Neutrophil (primary cell): ENCODE measurements around the gene TM9SF2.

Experiments used
- H3K27ac ChIP-seq: fragments of 200-600 bp; sonication (generic); 2 replicates; pipeline ENCODE4 v1.5.1; 2016; ENCODE audit warnings: mild to moderate bottlenecking, moderate library complexity
- H3K27me3 ChIP-seq: fragments of 200-600 bp; sonication (generic); 2 replicates; pipeline ENCODE4 v1.6.0; 2016; ENCODE audit warnings: mild to moderate bottlenecking
- H3K36me3 ChIP-seq: fragments of 200-600 bp; sonication (generic); 2 replicates; pipeline ENCODE4 v1.5.1; 2017
- H3K4me1 ChIP-seq, 2 experiments: fragments of 200-600 bp in 1 of 2; sonication (generic) in 1 of 2; 1 replicate in 1 of 2; 2 replicates in 1 of 2; pipeline versions ENCODE4 v1.5.1 to v1.6.1; 2013 to 2016; ENCODE audit warnings: low read depth in 1 of 2, low read length in 1 of 2, mild to moderate bottlenecking in 1 of 2, moderate library complexity in 1 of 2; ENCODE audit not compliant: control insufficient read depth in 1 of 2, insufficient read depth in 1 of 2
- H3K4me3 ChIP-seq, 2 experiments: fragments of 200-600 bp in 1 of 2; sonication (generic) in 1 of 2; 1 replicate in 1 of 2; 2 replicates in 1 of 2; pipeline ENCODE4 v1.5.1; 2013 to 2016; ENCODE audit warnings: low read depth in 1 of 2, low read length in 1 of 2, mild to moderate bottlenecking in 1 of 2, moderate library complexity in 1 of 2
- H3K9me3 ChIP-seq: fragments of 200-600 bp; sonication (generic); 2 replicates; pipeline ENCODE4 v1.5.1; 2016
- TF ChIP-seq, protein P1 (sequence below): fragments of 200-600 bp; sonication (generic); IDR thresholded peaks from 2 replicates; pipeline ENCODE4 v1.5.1; 2016; ENCODE audit warnings: antibody characterized with exemption

TM9SF2 gene

DNA sequence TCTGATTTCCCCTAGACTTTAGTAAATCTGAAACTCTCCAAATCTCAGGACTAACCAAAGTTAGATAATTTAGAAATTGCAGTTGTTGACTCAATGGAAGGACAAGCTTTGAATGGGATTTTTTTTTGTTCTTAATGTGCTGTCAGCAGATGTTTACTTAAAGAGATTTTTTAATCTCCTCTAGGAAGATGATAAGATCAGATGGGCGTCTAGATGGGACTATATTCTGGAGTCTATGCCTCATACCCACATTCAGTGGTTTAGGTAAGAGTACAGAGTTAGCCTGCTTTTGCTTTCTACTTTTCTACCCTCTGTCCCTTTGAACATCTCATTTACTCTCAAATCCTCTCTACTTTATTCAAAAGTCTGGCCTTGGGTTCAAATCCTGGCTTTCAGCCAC, 39.3 kb downstream of the TM9SF2 start:
- no peak overlapping the region for H3K27ac ChIP-seq
- no peak overlapping the region for H3K4me3 ChIP-seq
- no peaks in the 10 kb centered on the region for H3K9me3 ChIP-seq
- TF ChIP-seq, protein P1, sequence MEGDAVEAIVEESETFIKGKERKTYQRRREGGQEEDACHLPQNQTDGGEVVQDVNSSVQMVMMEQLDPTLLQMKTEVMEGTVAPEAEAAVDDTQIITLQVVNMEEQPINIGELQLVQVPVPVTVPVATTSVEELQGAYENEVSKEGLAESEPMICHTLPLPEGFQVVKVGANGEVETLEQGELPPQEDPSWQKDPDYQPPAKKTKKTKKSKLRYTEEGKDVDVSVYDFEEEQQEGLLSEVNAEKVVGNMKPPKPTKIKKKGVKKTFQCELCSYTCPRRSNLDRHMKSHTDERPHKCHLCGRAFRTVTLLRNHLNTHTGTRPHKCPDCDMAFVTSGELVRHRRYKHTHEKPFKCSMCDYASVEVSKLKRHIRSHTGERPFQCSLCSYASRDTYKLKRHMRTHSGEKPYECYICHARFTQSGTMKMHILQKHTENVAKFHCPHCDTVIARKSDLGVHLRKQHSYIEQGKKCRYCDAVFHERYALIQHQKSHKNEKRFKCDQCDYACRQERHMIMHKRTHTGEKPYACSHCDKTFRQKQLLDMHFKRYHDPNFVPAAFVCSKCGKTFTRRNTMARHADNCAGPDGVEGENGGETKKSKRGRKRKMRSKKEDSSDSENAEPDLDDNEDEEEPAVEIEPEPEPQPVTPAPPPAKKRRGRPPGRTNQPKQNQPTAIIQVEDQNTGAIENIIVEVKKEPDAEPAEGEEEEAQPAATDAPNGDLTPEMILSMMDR, result no peak
- no peaks in the 10 kb centered on the region for H3K27me3 ChIP-seq
- no peaks in the 10 kb centered on the region for H3K4me1 ChIP-seq
- peaks cover 88% of the 10 kb centered on the region for H3K36me3 ChIP-seq

DNA sequence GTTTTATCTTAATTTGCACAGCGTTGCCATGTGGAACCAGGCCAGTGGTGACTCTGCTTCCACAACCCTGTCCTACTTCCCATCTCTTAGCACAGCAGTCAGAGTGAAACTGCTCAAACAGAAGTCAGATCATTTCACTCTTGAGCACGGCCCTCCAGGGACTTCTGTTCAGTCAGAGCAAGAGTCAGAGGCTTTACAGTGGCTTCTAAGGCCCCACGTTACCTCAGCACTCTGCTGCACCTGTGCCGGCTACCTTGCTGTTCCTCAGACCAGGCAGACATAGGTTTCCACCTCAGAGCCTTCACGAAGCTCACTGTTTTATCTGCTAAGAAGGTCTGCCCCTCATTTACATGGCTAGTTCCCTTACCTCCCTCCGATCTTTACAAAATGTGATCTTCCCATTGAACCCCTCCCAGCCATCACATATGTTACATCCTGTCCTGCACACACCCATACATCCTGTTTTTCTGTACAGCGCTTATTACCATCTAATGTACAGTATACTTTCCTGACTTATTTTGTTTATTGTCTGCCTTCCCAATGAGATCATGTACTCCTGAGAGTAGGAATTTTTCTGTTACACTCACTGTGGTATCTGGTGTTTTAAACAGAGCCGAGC, 41.6 kb downstream of the TM9SF2 start:
- TF ChIP-seq, protein P1, result no peak
- peaks cover 0 to under 1% of the 10 kb centered on the region in 2 experiments for H3K4me1 ChIP-seq
- H3K27me3 ChIP-seq, result no peaks in the 10 kb centered on the region
- no peak overlapping the region for H3K4me3 ChIP-seq
- H3K27ac ChIP-seq, result no peak overlapping the region
- H3K9me3 ChIP-seq, result no peaks in the 10 kb centered on the region
- H3K36me3 ChIP-seq, result peaks cover 96% of the 10 kb centered on the region

DNA sequence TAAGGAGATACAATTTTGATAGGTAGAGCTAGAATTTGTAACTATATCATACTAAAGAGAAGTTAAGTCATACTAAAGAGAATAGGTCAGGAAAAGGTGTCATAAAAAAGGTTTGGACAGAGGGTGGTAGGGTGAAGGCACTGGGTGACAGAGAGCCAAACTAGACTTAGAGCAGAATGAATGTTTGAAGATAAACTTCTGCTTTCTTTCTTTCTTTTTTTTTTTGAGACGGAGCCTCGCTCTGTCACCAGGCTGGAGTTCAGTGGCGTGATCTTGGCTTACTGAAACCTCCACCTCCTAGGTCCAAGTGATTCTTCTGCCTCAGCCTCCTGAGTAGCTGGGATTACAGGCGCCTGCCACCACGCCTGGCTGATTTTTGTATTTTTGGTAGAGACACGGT, 44.1 kb downstream of the TM9SF2 start:
- TF ChIP-seq, protein P1, result no peak
- H3K4me3 ChIP-seq, result no peak overlapping the region
- H3K36me3 ChIP-seq, result peaks cover 100% of the 10 kb centered on the region
- H3K9me3 ChIP-seq, result no peaks in the 10 kb centered on the region
- H3K4me1 ChIP-seq, result peaks cover 8 to 13% of the 10 kb centered on the region in 2 experiments
- H3K27ac ChIP-seq, result no peak overlapping the region
- no peaks in the 10 kb centered on the region for H3K27me3 ChIP-seq

DNA sequence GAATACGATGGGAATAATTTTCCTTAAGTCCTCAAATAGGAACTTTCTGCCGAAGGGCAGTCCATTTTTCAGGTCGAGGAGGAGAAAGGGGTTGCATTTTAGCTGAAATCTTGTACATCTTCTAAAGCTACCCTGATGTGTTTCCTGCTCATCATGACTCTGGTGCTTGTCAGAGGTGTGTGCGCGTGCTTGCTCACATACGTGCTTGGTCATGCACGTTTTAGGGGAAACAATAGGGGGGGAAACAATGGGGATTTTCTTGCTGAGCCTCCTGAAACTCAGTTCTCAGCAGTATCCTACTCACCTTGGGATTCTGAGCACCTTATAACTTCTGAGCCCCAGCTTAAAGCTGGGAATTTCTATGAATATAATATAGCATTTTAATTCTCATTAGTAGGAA, 44.7 kb downstream of the TM9SF2 start:
- Histone ChIP-seq H3K9me3 (no peaks in the 10 kb centered on the region), H3K27ac (no peak overlapping the region), H3K4me3 (no peak overlapping the region), H3K4me1 (peaks cover 8 to 13% of the 10 kb centered on the region in 2 experiments), H3K27me3 (no peaks in the 10 kb centered on the region), H3K36me3 (peaks cover 100% of the 10 kb centered on the region)
- TF ChIP-seq, protein P1, result no peak

DNA sequence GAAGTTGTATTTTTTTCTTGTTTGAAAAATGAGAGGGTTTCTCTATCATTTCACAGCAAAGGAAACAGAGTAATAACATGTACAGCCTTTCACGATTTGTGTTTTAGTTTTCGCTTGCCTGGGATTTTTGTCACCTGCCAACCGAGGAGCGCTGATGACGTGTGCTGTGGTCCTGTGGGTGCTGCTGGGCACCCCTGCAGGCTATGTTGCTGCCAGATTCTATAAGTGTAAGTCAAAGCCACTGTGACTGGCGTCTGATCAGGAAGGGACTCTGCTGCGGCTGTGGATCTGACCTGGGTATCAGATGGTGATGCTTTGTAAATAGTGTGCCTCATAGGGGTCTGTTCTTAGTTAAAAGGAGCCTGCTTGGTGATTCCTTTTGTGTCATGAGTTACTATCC, 45.6 kb downstream of the TM9SF2 start:
- TF ChIP-seq, protein P1, result no peak
- Histone ChIP-seq H3K27me3 (no peaks in the 10 kb centered on the region), H3K9me3 (no peaks in the 10 kb centered on the region), H3K27ac (no peak overlapping the region), H3K4me3 (no peak overlapping the region), H3K4me1 (peaks cover 8 to 13% of the 10 kb centered on the region in 2 experiments), H3K36me3 (peaks cover 100% of the 10 kb centered on the region)

DNA sequence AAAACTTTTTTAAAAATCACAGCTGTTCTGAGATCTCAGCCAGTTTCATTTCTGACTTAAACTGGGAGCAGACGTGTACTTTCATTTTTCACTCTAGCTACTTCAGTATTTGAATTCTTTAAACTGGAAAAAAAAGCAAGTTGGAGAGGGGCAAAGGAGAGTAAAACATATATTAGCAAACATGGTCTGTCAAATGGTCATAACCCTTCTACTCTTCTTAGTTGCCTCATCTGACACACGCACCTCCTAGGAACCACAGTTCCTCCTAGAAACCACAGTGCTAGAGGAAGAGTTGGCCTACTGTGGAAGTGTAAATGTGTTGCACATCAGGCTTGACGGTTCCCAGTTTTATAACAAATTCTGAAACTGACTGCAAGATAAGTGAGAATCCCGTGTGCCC, 47.2 kb downstream of the TM9SF2 start:
- Histone ChIP-seq H3K4me1 (peaks cover 8 to 13% of the 10 kb centered on the region in 2 experiments), H3K27ac (peak overlapping the region; percentile 74), H3K36me3 (peaks cover 100% of the 10 kb centered on the region), H3K9me3 (no peaks in the 10 kb centered on the region), H3K27me3 (no peaks in the 10 kb centered on the region), H3K4me3 (no peak overlapping the region)
- TF ChIP-seq, protein P1, result no peak
